Esophagus muscularis mucosa (tissue), 4 donors: ENCODE results near the gene NBPF3. TPM values are rescaled to one million over a fixed set of nuclear protein-coding genes. Genes with fewer than 3 reads are reported as not detected.
A peak's percentile ranks its signal among the peaks of the same experiment; 100 is the strongest.
"Not testable (repeated sequence)": the region's sequence is repeated elsewhere in the genome, so short reads cannot be mapped to it uniquely, and the experiment has no call there.

Experiments used
- DNase-seq: peaks from one replicate; pipeline ENCODE4 v3.0.0-alpha.2; 2017; ENCODE audit errors: extremely low spot score
- H3K27ac ChIP-seq, 4 donors: fragments of 200-600 bp; sonication (generic); replicated peaks in 1 of 4; 1 replicate in 3 of 4; 2 replicates in 1 of 4; pipeline ENCODE4 v1.5.1; 2016 to 2019; ENCODE audit warnings: mild to moderate bottlenecking in 1 of 4
- H3K27me3 ChIP-seq, 4 donors: fragments of 200-600 bp; sonication (generic); one replicate each; pipeline versions ENCODE4 v1.5.1 to v1.6.0; 2016 to 2019
- H3K36me3 ChIP-seq, 4 donors: fragments of 200-600 bp; sonication (generic); one replicate each; pipeline ENCODE4 v1.5.1; 2016 to 2019
- H3K4me1 ChIP-seq, 4 donors: fragments of 200-600 bp; sonication (generic); one replicate each; pipeline ENCODE4 v1.5.1; 2016 to 2019
- H3K4me3 ChIP-seq, 4 donors: fragments of 200-600 bp; sonication (generic); 1 replicate in 2 of 4; 2 replicates in 2 of 4; pipeline ENCODE4 v1.5.1; 2016 to 2019; ENCODE audit warnings: mild to moderate bottlenecking in 4 of 4, moderate library complexity in 1 of 4
- H3K9me3 ChIP-seq, 4 donors: fragments of 200-600 bp; sonication (generic); 1 replicate in 3 of 4; 2 replicates in 1 of 4; pipeline ENCODE4 v1.5.1; 2016 to 2019
- EP300 ChIP-seq: sonication (generic); formaldehyde crosslinking; IDR thresholded peaks from one replicate; pipeline ENCODE4 v1.6.1; 2017; ENCODE audit warnings: antibody characterized with exemption
- POLR2A ChIP-seq: fragments of 450-650 bp; IDR thresholded peaks from one replicate; pipeline ENCODE4 v1.6.1; 2017; ENCODE audit warnings: antibody characterized with exemption, moderate library complexity, mild to moderate bottlenecking, low read depth
- POLR2AphosphoS5 ChIP-seq, 2 donors: sonication (generic); formaldehyde crosslinking; IDR thresholded peaks; one replicate each; pipeline ENCODE4 v1.6.1; 2017; ENCODE audit warnings: antibody characterized with exemption in 2 of 2
- WGBS: methylation state at CpG from one replicate; pipeline ENCODE4 v1.1.5; 2018; 5-methylcytosine and 5-hydroxymethylcytosine counted together
- intact Hi-C: fragments of 100-400 bp; cut with DNase I; formaldehyde crosslinking; loops from one replicate; pipeline ENCODE4 v1.15.1; 2023
- total RNA-seq, 4 donors: library from RNA; depleted of rRNA; stranded (reverse); fragments of >200 nt; gene quantifications; one replicate each; pipeline versions ENCODE4 v1.1.0 to v1.2.1, GENCODE V29; 2016
- TF ChIP-seq, protein P1 (sequence below), 3 experiments: fragments of 200-600 bp in 2 of 3; fragments of 450-650 bp in 1 of 3; sonication (generic) in 2 of 3; IDR thresholded peaks; one replicate each; pipeline ENCODE4 v1.5.1; 2017 to 2019; ENCODE audit warnings: antibody characterized with exemption in 3 of 3, mild to moderate bottlenecking in 2 of 3, moderate library complexity in 1 of 3

NBPF3 gene
- total RNA-seq, 4 donors from 2014 or later = 5.8 to 13.1 (median 9.0) TPM

- H3K36me3 ChIP-seq, H3K4me3 ChIP-seq, intact Hi-C loops, H3K9me3 ChIP-seq, DNase-seq, H3K27ac ChIP-seq, H3K4me1 ChIP-seq: not testable (repeated sequence)
- H3K27me3 ChIP-seq = peaks cover 0 to 22% (median 0%) of the 10 kb centered on the region in 4 donors
- 100% methylated on average over 2 of the region's 6 CpGs for WGBS
These were observed 9.1 kb upstream of the NBPF3 start for GRCh38 chr1:21430875-21431274.

DNA sequence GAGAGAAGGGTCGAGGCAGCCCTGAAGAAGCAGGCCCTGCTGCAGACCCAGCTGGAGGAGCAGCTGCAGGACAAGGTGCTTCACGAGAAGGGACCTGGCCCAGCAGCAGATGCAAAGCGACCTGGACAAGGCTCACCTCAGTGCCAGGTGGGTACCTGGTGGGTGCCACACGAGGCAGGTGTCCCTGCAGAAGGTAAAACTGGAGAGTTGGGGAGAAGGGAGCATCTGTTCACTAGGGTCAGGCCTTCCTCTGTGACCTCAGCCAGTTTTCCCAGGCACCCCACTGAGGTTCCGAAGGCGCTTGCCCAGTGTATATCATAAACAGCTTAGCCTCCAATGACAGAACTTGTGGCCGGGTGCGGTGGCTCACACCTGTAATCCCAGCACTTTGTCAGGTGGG is 5.5 kb upstream of the NBPF3 start:
- no peak overlapping the region for H3K27ac ChIP-seq
- peaks cover 8 to 19% (median 15%) of the 10 kb centered on the region in 4 donors for H3K4me1 ChIP-seq
- H3K27me3 ChIP-seq = peaks cover 0 to 28% (median 0%) of the 10 kb centered on the region in 4 donors
- WGBS = 100% methylated on average over 3 of the region's 8 CpGs
- H3K9me3 ChIP-seq = no peaks in the 10 kb centered on the region
- H3K36me3 ChIP-seq = no peaks in the 10 kb centered on the region
- intact Hi-C loops = no loop called here
- DNase-seq = no peak
- no peak for TF ChIP-seq POLR2AphosphoS5 (IDR thresholded peaks at IDR 0.05)
- no peak for TF ChIP-seq EP300
- no peak for TF ChIP-seq POLR2A
- TF ChIP-seq, protein P1, sequence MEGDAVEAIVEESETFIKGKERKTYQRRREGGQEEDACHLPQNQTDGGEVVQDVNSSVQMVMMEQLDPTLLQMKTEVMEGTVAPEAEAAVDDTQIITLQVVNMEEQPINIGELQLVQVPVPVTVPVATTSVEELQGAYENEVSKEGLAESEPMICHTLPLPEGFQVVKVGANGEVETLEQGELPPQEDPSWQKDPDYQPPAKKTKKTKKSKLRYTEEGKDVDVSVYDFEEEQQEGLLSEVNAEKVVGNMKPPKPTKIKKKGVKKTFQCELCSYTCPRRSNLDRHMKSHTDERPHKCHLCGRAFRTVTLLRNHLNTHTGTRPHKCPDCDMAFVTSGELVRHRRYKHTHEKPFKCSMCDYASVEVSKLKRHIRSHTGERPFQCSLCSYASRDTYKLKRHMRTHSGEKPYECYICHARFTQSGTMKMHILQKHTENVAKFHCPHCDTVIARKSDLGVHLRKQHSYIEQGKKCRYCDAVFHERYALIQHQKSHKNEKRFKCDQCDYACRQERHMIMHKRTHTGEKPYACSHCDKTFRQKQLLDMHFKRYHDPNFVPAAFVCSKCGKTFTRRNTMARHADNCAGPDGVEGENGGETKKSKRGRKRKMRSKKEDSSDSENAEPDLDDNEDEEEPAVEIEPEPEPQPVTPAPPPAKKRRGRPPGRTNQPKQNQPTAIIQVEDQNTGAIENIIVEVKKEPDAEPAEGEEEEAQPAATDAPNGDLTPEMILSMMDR (IDR thresholded peaks at IDR 0.05) = no peak
- no peak overlapping the region for H3K4me3 ChIP-seq

- intact Hi-C loops = no loop called here
- 84% methylated on average over 19 of the region's 20 CpGs for WGBS
These were observed 4.1 kb upstream of the NBPF3 start for GRCh38 chr1:21435646-21436487.

DNA sequence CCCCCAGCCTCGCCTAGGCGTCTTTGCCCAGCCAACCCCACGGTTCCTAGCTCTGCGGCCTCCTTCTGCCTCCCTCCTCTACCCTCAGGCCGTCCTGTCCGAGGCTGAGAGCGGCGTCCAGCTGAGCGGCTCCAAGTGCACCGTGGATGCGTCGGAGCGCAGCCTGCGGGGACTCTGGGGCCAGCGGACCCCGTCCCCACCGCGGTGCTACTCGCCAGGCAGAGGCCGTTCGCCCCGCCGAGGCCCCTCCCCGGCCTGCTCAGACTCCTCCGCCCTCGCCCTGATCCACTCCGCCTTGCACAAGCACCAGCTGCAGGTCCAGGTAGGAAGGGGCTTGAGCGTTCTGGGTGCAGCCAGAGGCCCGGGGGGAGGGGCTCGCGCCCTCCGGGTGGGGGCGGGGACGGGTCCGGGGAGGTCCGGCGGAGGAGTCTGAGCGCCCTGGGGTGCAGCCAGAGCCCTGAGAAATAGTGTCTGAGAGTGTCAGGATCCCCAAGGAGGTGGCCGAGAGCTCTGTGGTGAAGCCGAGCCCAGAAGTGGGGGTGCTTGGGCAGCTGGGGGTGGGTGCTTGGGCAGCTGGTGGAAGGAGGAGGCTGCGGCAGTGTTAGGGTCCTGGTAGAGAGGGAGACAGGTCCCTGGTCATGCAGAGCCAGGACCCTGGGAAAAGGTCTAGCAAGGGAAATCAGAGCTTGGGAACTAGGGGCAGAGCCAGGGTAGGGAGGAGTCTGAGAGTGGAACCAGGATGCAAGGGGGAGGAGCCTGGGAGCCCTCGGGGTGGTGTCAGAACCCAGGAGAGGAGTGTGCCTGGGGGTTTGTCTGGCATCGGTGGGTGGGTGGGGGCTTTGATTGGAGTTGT is 3.2 kb upstream of the NBPF3 start:
- H3K4me1 ChIP-seq = peaks cover 15 to 33% (median 29%) of the 10 kb centered on the region in 4 donors
- DNase-seq = no peak
- intact Hi-C loops = no loop called here
- peak overlapping the region; percentile 40 to 56 (median 46) for H3K4me3 ChIP-seq
- H3K36me3 ChIP-seq = no peaks in the 10 kb centered on the region
- no peaks in the 10 kb centered on the region for H3K9me3 ChIP-seq
- no peak overlapping the region for H3K27ac ChIP-seq
- 12% methylated on average over 4 of the region's 43 CpGs for WGBS
- H3K27me3 ChIP-seq = peaks cover 0 to 28% (median 0%) of the 10 kb centered on the region in 4 donors
- no peak for TF ChIP-seq POLR2A

More at GRCh38 chr1:21435646-21436487, 4.1 kb upstream of the NBPF3 start:
- H3K27ac ChIP-seq = no peak overlapping the region
- no peaks in the 10 kb centered on the region for H3K9me3 ChIP-seq
- no peak for DNase-seq
- no peaks in the 10 kb centered on the region for H3K36me3 ChIP-seq
- H3K4me3 ChIP-seq = peak overlapping the region in 3 of 4 donors; percentile 40 to 56 (median 45)
- peaks cover 0 to 28% (median 0%) of the 10 kb centered on the region in 4 donors for H3K27me3 ChIP-seq
- H3K4me1 ChIP-seq = peaks cover 14 to 27% (median 24%) of the 10 kb centered on the region in 4 donors
- TF ChIP-seq, protein P1 (IDR thresholded peaks at IDR 0.05) = no peak
- TF ChIP-seq POLR2AphosphoS5 (IDR thresholded peaks at IDR 0.05) = no peak
- no peak for TF ChIP-seq POLR2A
- TF ChIP-seq EP300 = no peak

- 61% methylated on average over 15 of the region's 15 CpGs for WGBS
- H3K4me1 ChIP-seq = peaks cover 15 to 33% (median 29%) of the 10 kb centered on the region in 4 donors
- peaks cover 0 to 28% (median 0%) of the 10 kb centered on the region in 4 donors for H3K27me3 ChIP-seq
- peak overlapping the region in 3 of 4 donors; percentile 40 to 56 (median 45) for H3K4me3 ChIP-seq
- no peaks in the 10 kb centered on the region for H3K9me3 ChIP-seq
- DNase-seq = no peak
- intact Hi-C loops = no loop called here
- TF ChIP-seq, protein P1 (IDR thresholded peaks at IDR 0.05) = no peak
- TF ChIP-seq POLR2A (no peak), POLR2AphosphoS5 (IDR thresholded peaks at IDR 0.05) (no peak), EP300 (no peak)
- H3K36me3 ChIP-seq = no peaks in the 10 kb centered on the region
- H3K27ac ChIP-seq = no peak overlapping the region
These were observed 2.6 kb upstream of the NBPF3 start for GRCh38 chr1:21437341-21437640.

- H3K36me3 ChIP-seq, H3K9me3 ChIP-seq, DNase-seq, H3K27ac ChIP-seq, H3K4me3 ChIP-seq, intact Hi-C loops: not testable (repeated sequence)
- H3K4me1 ChIP-seq = peaks cover 15 to 33% (median 29%) of the 10 kb centered on the region in 4 donors
- H3K27me3 ChIP-seq = peaks cover 0 to 28% (median 0%) of the 10 kb centered on the region in 4 donors
- WGBS = 87% methylated on average over 10 of the region's 12 CpGs
These were observed 1.2 kb upstream of the NBPF3 start for GRCh38 chr1:21438646-21439312.
